DMS153 treated with DMSO at 0.1 percent for 48 hours (cell line): ENCODE data around the gene CSF2RB.

Experiments
- DNase-seq: peaks from one replicate; lab custom pipeline; 2025; ENCODE audit not compliant: unreplicated experiment; lab: John Stamatoyannopoulos, UW

CSF2RB gene

DNA sequence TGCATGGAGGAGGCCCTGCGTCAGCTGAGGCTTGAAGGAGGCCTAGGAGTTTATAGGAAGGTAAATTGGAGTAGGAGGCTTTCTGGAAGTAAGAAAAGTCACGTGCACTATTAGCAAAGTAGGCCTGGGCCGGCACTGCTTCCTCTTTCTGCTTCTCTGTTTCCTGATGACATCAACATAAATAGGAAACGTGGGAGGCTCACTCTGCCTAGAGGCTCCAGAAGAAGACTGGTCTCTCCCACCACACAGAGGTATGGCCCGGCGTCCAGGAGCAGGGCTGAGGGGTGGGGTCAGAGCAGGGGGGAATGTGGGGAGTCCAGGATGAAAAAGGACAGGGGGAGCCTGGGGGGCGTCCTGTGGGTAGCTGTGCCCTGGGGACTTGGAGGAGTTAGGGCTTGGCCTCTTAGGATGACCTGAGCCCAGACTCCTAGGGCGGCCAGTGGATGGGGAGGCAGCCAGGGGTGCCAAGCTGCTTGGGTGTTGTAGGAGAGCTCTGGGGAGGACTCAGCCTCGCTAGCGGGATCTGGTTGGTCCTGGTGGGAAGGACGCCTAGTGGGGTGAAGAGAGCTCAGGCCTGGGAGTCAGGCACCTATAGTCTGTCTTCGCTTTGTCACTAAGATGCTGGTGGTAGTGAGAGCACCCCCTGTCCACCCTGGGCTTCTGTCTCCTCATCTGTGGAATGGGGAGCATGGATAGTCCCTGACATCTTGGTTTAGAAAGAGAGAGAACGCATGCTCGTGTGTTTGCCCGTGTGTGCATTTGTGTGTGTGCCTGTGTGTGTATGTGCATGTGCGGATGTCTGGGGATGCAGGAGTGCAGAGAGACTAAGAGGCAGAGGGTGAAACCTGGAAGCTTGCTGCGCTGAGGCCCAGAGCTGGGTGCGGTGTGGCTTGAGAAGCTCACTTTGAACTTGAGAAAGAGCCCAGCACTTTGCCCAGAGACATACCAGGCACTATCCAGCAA lies at the start of gene CSF2RB:
Gene CSF2RB, plus strand, starts transcription at position 202 of the 963 bp plus-strand sequence. CDS start 8,580 bp downstream, outside the sequence.
- DNase-seq, result no peak

DNA sequence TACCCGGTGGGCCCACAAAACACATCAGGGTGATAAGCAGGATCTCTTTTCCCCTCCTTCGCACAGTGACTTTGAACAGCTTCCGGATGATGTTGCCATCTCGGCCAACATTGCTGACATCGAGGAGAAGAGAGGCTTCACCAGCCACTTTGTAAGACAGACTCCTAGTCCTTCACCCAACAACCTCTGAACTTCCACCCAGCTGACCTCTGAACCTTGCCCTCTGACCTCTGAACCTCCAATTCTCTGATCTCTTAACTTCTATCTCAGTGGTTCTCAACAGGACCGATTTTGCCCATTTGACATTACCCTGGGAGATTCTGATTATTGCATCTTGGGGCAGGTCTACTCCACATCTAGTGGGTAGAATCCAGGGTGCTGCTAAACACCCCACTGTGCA lies 49.4 kb upstream of the CSF2RB start:
- no peak for DNase-seq

DNA sequence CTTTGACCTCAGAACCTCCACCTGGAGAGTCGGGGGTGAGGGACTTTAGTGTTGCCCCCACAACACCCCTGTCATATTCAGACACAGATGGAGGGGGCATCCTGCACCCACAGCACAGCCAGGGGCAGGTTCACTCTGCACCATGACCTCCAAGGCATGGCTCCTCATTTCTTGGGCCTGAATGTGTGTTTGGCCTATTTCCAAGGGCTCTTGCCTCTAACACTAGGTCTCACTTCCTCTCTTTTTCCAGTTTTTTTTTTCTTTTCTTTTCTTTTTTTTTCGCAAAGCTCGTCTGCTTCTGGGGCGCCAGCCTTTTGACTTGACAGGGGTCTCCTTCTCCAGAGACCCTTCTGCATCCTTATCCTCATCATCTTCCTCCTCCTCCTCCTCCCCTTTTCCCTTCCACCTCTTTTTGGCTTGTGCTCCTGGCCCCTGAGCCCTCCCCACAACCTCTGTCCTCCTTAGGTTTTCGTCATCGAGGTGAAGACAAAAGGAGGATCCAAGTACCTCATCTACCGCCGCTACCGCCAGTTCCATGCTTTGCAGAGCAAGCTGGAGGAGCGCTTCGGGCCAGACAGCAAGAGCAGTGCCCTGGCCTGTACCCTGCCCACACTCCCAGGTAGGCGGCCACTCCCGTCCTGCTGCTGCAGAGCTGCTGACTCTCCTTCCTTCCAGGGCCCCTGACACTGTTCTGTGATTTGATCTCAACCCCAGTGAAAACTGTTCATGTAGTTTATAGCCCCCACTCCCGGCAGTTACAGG lies 48.8 kb upstream of the CSF2RB start:
- no peak for DNase-seq

DNA sequence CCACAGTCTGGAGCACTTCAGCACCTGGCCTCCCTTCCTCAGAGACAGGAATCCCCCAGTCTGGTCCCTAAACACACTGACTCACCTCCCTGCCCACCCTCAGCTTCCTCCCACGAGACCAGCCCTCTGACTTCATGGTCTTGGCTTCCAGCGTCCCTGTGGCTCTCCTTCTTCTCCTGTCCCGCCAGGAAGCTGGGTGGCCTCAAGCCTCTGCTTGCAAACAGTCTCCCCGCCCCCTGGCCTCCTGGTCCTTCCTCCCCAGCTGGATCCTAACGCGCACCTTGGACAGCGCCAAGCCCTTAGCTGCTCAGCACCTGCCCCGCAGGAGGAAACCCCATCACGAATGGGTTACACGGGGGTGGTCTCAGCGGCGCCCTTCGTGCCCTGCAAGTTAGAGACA lies 48.1 kb upstream of the CSF2RB start:
- no peak for DNase-seq

DNA sequence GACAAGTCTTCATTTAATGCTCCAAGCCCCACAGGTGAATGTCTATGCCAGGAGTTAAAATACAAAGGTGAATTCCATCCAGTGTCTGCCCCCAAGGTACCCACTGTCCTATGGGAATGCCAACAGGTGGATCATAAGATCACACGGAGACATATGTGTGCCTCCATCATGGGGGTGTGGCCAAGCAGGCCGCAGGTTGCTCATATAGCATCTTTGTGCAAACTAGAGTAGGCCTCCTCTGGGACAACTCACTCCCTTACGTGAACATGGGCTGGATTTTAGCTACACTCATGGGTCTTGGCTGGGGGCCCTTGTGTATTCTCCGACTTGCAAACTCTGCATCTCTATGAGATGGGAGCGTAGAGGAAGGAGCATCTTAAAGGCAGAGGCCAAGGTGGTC lies 45.7 kb upstream of the CSF2RB start:
- no peak for DNase-seq

DNA sequence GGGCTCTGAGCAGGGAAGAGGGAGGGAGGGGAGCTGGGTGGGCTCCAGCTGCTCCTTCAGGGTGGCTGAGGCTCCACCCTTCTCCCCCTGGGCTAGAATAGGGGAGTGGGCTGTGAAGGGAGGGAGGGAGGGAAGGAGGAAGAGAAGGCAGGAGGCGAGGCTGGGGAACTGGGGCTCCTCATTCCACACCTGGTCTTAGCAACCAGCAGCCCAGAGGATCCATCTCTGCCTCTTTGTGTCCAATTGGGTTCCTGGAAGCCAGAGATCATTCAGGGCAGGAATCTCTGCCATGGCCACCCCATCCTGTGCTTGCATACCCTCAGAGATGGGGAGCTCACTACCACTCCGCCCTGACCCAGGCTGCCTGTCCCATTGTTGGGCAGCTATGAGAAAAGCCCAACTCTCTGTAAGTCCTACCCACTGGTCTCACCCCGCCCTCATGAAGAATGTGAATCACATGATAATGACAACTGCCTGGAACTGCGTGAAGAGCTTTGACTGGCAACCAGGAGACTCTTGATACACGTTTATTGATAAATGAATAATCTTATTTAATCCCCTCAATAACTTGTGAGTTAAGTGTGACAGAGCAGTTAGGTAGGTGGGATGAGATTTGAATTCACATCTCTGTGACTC lies 44.8 kb upstream of the CSF2RB start:
- DNase-seq, result no peak

DNA sequence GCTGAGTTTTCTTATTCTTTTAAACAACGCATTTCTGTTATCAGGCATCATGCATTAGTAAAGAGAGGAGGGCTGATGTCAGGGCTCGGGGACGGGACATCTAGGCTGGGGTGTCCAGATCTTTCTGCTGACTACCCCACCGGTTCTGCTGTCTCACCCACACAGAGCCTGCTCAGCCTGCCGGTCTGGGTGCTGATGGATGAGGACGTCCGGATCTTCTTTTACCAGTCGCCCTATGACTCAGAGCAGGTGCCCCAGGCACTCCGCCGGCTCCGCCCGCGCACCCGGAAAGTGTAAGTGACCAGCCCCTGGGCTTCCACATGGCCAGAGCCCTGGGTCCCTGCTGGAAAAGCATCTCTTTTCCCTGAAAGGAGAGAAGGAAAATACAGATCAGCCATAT lies 43.2 kb upstream of the CSF2RB start:
- DNase-seq, result no peak

DNA sequence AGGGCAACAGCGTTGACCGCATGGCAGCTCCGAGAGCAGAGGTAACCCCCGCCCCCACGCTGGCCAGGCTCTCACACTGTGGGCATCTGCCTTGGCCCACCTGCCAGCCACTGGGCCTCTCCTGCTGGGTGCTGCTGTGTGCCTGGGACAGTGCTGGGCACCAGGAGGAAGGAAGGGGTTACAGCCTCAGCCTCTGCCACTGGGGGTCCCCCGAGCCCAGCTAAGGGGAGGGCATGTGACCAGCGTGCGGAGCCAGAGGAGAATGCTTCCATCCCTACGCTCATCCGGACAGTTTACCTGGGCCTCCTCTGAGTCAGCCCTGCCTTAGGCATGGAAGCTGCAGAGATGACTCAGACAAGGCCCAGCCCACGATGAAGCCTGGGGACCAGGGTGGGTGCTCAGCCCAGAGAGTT lies 41.8 kb upstream of the CSF2RB start:
- DNase-seq, result no peak

DNA sequence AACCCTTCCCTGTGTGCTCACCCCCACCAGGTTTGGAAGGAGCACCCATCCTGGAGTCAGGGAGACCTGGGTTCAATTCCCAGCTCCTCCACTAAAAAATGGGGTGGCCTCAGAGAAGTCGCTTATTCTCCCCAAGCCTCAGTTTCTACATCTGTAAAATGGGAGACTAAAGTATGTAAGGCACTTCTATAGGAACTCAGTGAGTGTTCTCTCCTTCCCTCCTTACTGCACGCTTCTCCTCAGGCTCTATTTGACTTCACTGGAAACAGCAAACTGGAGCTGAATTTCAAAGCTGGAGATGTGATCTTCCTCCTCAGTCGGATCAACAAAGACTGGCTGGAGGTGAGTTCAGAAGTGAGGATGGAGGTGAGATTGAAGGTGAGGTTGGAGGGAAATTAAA lies 41.3 kb upstream of the CSF2RB start:
- no peak for DNase-seq

DNA sequence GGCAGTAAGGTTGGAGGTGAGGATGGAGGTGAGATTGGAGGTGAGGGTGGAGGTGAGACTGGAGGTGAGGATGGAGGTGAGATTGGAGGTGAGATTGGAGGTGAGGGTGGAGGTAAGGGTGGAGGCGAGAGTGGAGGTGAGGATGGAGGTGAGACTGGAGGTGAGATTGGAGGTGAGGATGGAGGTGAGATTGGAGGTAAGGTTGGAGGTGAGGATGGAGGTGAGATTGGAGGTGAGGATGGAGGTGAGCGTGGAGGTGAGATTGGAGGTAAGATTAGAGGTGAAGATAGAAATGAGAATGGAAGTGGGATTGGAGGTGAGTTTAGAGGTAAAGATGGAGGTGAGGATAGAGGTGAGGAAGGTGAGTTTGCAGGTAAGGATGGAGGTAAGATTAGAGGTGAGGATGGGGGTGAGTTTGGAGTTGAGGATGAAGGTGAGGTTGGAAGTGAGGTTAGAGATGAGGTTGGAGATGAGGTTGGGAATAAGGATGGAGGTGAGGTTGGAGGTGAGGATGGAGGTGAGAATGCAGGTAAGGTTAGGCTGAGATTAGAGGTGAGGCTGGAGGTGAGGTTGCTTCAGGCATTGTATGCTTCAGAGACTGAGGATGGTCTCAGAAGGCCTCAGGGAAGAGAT lies 40.4 kb upstream of the CSF2RB start:
- no peak for DNase-seq

DNA sequence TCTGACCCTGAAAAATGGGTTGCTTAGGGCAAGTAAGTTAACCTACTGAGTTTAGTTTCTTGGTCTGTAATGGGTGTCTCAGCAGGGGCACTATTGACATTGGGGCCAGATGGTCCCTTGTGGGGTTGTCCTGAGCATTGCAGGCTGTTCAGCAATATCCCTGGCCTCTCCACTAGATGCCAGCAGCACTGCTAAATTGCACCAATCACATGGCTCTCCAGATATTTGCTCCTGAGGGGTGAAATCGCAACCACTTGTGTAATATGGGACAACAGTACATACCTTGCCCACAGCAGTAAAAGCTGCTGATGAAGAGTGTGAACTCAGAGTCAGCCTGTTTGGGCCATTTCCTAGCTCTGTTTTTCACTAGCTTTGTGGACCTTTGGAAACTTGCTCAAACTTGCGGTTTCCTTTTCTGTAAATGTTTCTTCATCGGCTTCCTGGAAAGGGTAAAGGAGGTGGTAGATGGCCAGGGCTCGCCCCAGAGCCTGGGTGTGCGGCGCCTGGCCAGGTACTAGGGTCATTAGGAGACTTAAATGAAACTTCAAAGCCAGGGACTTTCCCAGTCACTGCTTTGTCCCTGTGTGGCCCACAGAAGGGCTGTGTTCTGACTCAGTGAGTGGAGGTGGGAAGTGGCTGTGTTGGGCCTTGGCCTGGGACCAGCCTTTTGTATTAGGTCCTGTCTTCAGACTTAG lies 39.7 kb upstream of the CSF2RB start:
- no peak for DNase-seq

DNA sequence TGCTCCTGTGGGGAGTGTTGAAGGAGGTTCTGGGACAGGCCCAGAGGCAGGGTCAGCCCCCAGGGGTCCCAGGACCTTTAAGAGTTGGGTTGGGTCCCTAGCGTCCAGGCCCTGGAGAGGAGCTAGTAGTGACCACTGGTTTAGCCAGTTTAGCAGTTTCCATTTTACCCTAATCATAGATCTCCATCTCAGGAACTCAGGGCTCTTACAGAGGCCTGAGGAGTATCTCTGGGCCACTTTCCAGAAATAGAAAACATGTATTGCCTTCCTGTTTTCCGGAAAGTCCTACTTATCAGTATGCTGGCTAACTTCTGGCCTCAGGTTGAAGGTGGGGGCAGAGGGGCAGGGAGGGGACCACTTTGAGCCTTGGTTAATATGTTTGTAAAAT lies 39.1 kb upstream of the CSF2RB start:
- no peak for DNase-seq

DNA sequence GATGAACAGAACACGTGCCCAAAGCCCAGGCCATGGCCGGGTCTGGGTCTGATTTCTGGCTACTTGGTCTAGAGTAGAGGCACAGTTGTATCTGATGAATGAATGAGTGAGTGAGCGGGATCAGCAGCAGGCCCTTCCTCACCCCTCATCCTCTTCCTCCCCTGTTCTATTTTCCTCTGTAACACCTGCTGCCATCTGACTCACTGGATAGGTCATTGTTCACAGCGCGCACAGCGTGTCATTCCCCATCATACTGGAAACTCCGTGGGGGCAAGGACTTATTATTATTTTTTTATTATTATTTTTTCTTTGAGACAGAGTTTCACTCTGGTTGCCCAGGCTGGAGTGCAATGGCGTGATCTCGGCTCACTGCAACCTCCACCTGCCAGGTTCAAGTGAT lies 38.7 kb upstream of the CSF2RB start:
- DNase-seq, result no peak

DNA sequence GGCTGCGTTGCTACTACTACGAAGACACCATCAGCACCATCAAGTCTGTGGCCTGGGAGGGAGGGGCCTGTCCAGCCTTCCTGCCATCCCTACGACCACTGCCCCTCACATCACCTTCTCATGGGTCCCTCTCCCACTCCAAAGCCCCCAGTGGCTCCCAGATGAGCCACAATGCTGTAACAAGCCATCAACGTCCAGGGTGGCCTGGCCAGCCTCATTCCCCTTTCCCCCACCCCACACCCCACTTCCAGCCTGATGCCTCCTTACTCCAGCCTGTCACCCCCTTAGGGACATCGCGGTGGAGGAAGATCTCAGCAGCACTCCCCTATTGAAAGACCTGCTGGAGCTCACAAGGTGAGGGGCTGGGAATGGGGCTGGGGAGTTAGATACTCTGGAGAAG lies 37.7 kb upstream of the CSF2RB start:
- DNase-seq, result no peak

DNA sequence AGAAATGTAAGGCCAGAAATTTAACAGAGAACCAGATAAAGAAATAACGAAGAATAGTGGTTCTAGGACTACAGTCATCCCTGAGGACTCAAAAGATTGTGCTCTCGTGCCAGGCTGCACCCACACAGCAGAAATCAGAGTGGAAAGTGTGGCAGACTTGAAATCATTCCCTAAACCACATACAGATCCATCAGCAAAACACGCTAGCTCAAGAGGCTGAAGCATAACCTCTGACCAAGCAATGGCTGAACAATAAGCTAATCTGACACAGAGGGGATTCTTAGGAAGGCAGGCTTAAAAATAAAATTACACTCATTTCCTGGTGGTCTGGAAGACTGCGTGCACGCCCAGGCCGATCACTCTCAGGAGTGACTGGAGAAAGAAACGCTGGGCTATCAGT lies 33.7 kb upstream of the CSF2RB start:
- no peak for DNase-seq

DNA sequence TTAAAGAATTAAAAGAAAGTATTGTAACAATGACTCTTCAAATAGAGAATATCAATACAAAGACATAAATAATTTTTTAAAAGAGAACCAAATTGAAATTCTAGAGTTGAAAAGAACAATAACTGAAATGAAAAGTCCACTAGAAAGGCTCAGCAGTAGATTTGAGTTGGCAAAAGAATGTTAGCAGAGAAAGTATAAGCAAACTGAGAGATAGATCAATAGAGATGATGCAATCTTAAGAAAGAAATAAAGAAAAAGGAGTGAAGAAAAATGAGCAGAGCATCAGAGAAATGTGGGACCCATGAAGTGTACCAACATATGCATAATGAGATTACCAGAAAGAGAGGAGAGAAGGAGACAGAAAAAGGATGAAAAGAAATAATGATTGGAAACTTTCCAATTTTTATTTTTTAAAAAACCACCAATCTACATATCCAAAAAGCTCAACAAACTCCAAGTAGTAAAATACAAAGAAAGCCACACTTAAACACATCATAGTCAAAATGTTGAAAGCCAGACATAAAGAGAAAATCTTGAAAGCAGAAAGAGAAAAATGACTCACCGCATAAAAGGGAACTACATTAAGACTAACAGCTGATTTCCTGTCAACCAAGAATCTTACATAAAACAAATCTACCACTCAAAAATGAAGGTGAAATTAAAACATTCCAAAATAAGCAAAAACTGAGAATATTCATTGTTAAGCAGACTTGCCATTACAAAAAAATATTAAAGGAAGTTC lies 31.8 kb upstream of the CSF2RB start:
- DNase-seq, result no peak

DNA sequence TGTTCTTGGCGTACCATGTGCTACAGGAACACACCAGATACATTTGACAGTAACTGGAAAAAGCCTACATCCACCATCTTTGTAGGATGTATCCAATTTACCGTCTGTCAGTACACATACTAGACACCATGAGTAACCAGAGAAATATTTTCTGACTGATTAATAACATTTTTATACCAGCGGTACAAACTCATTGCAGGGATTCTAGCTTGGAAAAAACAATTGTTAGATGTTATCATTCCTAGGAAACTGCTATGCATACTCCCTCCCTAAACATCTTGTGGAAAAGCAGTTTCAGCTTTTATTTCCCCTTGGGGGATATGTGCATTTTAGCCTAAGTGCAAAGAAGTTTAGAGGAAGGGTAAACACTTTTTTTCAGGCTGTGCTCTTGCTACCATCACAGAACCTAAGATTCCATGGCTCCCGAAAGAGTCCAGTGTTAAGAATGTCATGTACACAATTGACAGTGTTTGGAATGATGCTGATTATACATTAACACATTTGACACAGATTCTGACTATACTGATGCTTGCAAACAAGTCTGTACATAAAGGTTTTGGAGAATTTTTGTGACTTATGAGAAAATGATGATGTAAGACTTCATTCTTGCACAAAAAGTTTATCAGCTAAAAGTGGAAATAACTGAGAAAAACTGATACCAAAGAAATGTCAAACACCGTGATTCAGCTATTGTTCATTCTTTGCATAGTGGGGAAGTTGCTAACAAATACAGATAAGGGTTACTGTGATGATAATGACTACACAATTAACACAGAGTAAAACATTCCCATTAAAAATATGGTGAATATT lies 28.9 kb upstream of the CSF2RB start:
- no peak for DNase-seq

DNA sequence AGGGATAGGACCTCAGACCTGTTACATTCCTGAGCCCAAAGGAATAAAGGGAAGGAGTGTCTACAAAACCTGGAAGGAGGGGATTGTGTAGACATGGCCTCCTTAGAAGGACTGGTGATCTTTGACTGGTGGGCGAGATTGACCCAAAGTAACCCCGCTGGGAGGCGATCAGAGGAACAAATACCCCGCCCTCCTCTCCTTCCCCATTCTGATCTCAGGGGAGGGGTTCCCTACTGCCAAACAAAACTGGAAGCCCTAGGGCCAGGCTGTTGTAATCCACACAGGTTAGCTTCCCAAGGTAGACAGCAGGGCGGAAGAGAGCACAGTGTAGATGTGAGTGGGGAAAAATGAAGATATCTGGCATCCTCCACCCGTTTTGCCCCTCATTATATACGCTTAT lies 28.0 kb upstream of the CSF2RB start:
- no peak for DNase-seq

DNA sequence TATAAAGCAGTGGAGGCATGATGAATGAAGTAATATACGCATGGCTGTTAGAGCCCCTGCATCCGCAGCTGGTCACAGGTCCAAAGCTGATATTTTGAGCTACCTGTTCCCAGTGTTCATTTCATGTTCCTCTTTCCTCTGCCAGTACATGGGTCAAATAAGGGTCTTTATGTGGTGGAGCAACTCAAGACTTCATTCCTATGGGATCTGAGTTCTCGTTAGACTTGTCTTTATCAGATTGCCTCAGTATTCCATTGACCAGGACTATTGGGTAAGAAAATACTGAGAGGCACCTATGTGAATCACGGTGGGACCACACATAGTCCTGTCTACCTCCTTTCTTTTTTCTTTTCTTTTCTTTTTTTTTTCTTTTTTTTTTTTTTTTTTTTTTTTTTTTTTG lies 27.4 kb upstream of the CSF2RB start:
- DNase-seq, result no peak
